Stimulated activated CD8-positive, alpha-beta memory T cell treated with anti-CD3 and anti-CD28 coated beads, Interleukin-4, amount 100 ng/mL, for 1 hour (primary cell): ENCODE results near the gene B4GALNT1.
"Not testable (repeated sequence)": the region's sequence is repeated elsewhere in the genome, so short reads cannot be mapped to it uniquely, and the experiment has no call there.

Experiments used
- DNase-seq, 2 donors: peaks; one replicate each; pipeline ENCODE4 v3.0.0-alpha.2; 2020; ENCODE audit warnings: low read depth in 2 of 2, low spot score in 1 of 2

B4GALNT1 gene

GRCh38 chr12:57621497-57622292 lies 11.3 kb downstream of the B4GALNT1 start:
- no peak for DNase-seq

GRCh38 chr12:57620936-57621496 lies 12.0 kb downstream of the B4GALNT1 start:
- DNase-seq: no peak

- no peak for DNase-seq
These were observed 12.6 kb downstream of the B4GALNT1 start for GRCh38 chr12:57620245-57620935.

- DNase-seq: no peak
These were observed 13.4 kb downstream of the B4GALNT1 start for GRCh38 chr12:57619434-57620244.

DNA sequence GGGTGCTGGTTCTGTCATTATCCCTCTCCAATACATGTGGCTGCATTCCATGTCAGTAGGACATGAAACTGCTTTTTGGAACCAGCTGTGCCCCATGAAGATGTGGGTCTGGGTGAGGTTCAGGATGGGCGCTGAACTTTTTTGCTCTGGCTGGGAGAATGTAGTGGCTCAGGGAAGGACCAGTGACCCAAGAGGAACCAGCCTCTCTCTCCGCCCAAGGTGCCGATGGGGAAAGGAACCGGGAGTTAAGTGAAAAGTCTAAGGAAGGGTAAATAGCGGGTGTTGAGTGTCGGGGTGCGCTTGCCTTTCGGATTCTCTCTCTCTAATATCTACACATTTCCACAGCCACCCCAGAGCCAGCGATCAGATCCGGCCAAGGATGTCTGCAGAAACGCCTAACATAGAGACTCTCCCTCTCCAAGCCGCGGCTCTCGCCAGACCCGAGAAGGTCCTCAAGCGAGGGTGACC lies 14.0 kb downstream of the B4GALNT1 start:
- no peak for DNase-seq

GRCh38 chr12:57618431-57618830 lies 14.6 kb downstream of the B4GALNT1 start:
- DNase-seq: not testable (repeated sequence)

DNA sequence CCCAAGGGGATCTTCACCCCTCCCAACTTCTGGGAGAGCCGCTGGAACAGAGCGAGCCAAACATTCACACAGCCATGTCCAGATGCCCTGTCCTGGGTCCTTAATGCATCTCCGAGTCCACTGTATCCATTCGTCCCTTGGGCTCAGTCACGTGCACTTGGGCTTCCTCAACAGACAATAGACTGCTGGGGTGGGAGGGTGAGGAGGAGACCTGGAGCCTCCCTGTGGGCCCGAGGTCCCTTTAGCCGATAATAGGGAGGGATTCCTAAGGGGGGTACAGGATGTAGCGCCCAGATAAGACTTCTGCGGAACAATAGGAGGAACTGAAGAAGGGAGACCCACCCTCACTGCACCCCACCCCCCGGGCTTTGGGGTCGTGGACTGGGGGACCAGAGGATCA lies 15.1 kb downstream of the B4GALNT1 start:
- DNase-seq: no peak

- no peak for DNase-seq
These were observed 16.5 kb downstream of the B4GALNT1 start for GRCh38 chr12:57616383-57617101.

GRCh38 chr12:57615637-57616036 lies 17.4 kb downstream of the B4GALNT1 start:
- DNase-seq: no peak

- no peak for DNase-seq
These were observed 18.0 kb downstream of the B4GALNT1 start for GRCh38 chr12:57614948-57615500.

GRCh38 chr12:57614178-57614947 lies 18.6 kb downstream of the B4GALNT1 start:
- no peak for DNase-seq

DNA sequence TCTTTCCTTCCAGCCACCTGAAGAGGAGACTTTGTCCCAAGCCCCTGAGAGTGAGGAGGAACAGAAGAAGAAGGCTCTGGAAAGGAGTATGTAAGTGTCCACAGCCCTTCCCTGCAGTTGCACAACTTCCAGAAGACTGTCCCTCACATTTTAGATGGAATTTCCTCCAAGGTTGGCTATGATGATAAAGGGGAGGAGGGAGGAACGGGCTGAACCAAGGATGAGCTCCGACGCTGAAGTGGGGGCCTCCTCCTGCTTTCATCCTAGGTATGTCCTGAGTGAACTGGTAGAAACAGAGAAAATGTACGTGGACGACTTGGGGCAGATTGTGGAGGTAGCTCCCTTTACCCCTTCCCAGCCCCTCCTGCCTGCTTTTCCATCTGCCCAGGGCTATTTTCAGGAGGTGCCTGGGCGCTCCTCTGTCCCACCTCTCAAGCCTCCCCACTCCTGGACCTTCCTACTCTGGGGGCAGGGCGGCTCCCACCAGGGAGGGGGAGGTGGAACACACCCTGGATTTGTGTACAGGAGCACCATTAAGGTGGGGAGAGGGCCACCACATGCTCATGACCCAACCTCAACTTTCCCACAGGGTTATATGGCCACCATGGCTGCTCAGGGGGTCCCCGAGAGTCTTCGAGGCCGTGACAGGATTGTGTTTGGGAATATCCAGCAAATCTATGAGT lies 19.4 kb downstream of the B4GALNT1 start:
- no peak for DNase-seq

DNA sequence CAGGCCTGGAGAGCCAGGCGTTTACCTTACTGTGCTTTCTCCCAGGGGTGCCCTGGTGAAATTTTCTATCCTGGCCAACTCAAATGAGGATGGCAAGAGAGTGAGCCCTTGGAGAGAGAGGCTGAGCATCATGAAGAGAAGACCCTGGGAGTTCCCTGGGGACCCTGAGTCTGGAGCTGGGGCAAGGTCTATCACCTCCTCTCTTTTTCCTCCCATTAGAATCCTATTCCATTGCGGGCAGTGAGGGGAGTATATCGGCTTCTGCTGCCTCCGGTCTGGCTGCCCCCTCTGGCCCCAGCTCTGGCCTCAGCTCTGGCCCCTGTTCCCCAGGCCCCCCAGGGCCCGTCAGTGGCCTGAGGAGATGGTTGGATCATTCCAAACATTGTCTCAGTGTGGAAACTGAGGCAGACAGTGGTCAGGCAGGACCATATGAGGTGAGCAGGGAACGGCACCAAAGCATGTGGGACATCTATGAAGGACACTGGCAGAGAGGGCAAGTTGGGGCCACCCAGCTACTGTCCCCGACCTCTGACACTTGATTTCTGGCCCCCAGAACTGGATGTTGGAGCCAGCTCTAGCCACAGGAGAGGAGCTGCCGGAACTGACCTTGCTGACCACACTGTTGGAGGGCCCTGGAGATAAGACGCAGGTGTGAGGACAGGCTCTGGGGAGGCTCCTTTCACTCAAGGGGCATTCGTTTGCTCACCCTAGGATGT lies 20.1 kb downstream of the B4GALNT1 start:
- no peak for DNase-seq

GRCh38 chr12:57611827-57612710 lies 20.9 kb downstream of the B4GALNT1 start:
- no peak for DNase-seq

- DNase-seq: no peak
These were observed 21.7 kb downstream of the B4GALNT1 start, which contains the start of gene ARHGEF25 for GRCh38 chr12:57611108-57611826. Gene ARHGEF25 (plus strand): TSS chr12:57611435. CDS start chr12:57611895, 460 bp downstream.

DNA sequence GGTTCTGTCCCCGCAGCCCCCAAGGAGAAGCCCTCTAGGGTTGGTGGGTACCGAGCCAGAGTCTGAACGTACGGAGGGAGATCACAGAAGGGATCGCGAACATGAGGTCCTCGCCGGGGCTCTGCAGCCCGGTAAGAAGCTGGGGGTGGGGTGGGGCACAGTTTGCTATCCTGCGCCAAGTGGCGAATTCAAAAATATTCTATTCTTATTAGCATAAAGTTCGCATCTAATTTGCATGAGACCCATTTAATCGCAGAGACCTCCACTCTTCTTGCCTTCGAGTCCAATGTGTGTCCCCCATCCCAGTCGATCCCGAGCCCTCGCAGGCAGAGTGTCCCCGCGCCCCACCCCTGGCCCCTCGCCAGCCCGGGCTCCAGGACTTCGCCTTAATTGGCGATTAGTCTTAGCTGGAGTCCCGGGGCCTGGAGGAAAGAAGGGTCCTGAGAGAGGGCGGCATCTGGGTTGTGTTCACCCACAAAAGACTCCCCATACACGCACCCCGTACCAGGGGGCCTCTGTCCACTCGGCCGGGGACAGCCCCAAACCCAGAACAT lies 22.4 kb downstream of the B4GALNT1 start:
- no peak for DNase-seq
